B cell (primary cell): Measurements from ENCODE around the gene TSPAN31. TPM values are rescaled to one million over a fixed set of nuclear protein-coding genes. Genes with fewer than 3 reads are reported as not detected.

Source experiments
- ATAC-seq: fragments of 200-7000 bp; cut with Tn5 transposase; one replicate; pipeline ENCODE4 v1.10.0; 2021; ENCODE audit warnings: low read depth, mild to moderate bottlenecking, moderate number of reproducible peaks, moderate library complexity
- CTCF ChIA-PET: fragments of 350-600 bp; sonication (Branson Sonifier 250); formaldehyde crosslinking; loops from one replicate; lab custom pipeline; 2021; ENCODE audit warnings: antibody characterized with exemption, inconsistent platforms; lab: Charles Lee
- POLR2A ChIA-PET: fragments of 350-600 bp; sonication (Branson Sonifier 250); formaldehyde crosslinking; loops from one replicate; lab custom pipeline; 2021; ENCODE audit warnings: antibody characterized with exemption; lab: Charles Lee
- DNase-seq: peaks from one replicate; pipeline ENCODE4 v3.0.0; 2013
- H2AFZ ChIP-seq: 2 replicates; pipeline ENCODE4 v1.6.1; 2012; ENCODE audit warnings: mild to moderate bottlenecking, low read depth, low read length; ENCODE audit not compliant: insufficient read depth, poor library complexity, severe bottlenecking
- H3K27ac ChIP-seq, 2 donors: 1 replicate in 1 of 2; 2 replicates in 1 of 2; pipeline ENCODE4 v1.5.1; 2012 to 2013; ENCODE audit warnings: low read length in 2 of 2, mild to moderate bottlenecking in 2 of 2, moderate library complexity in 1 of 2
- H3K27me3 ChIP-seq, 4 experiments: fragments of 200-600 bp in 1 of 4; sonication (generic) in 1 of 4; replicated peaks in 1 of 4; 1 replicate in 2 of 4; 2 replicates in 2 of 4; pipeline versions ENCODE4 v1.6.1 to v1.7.0; 2013 to 2016; ENCODE audit warnings: low read length in 3 of 4, mild to moderate bottlenecking in 2 of 4, mixed read lengths in 1 of 4, moderate library complexity in 1 of 4; ENCODE audit not compliant: insufficient read depth in 4 of 4, control insufficient read depth in 3 of 4; ENCODE audit errors: control extremely low read depth in 1 of 4
- H3K36me3 ChIP-seq, 2 experiments: replicated peaks in 1 of 2; 1 replicate in 1 of 2; 2 replicates in 1 of 2; pipeline versions ENCODE4 v1.6.1 to v1.7.1; 2013; ENCODE audit warnings: low read length in 1 of 2; ENCODE audit not compliant: insufficient read depth in 2 of 2, control insufficient read depth in 1 of 2; ENCODE audit errors: control extremely low read depth in 1 of 2, extremely low read depth in 1 of 2
- H3K4me1 ChIP-seq, 2 donors: fragments of 200-600 bp in 1 of 2; sonication (generic) in 1 of 2; 1 replicate in 1 of 2; 2 replicates in 1 of 2; pipeline versions ENCODE4 v1.5.1 to v1.6.1; 2013 to 2017; ENCODE audit warnings: low read length in 2 of 2; ENCODE audit not compliant: control insufficient read depth in 2 of 2, insufficient read depth in 2 of 2
- H3K4me2 ChIP-seq: replicated peaks from 2 replicates; pipeline ENCODE3; 2012; ENCODE audit warnings: mild to moderate bottlenecking, low read depth, low read length; ENCODE audit not compliant: poor library complexity, severe bottlenecking
- H3K4me3 ChIP-seq, 5 experiments: fragments of 200-600 bp in 1 of 5; sonication (generic) in 1 of 5; 1 replicate in 3 of 5; 2 replicates in 2 of 5; pipeline versions ENCODE4 v1.5.1 to v1.7.0; 2011 to 2016; ENCODE audit warnings: low read length in 4 of 5, mild to moderate bottlenecking in 4 of 5, low read depth in 2 of 5, control low read depth in 1 of 5, moderate library complexity in 1 of 5; ENCODE audit not compliant: insufficient read depth in 1 of 5; ENCODE audit errors: control extremely low read depth in 1 of 5, extremely low read depth in 1 of 5
- H3K79me2 ChIP-seq: fragments of 200-600 bp; sonication (generic); one replicate; pipeline ENCODE4 v1.6.0; 2016; ENCODE audit warnings: low read length; ENCODE audit not compliant: control insufficient read depth, insufficient read depth
- H3K9ac ChIP-seq: fragments of 200-600 bp; sonication (generic); 2 replicates; pipeline ENCODE4 v1.6.1; 2017; ENCODE audit warnings: mild to moderate bottlenecking, low read length, moderate library complexity
- H3K9me3 ChIP-seq, 3 donors: one replicate each; pipeline versions ENCODE4 v1.6.1 to v1.7.1; 2013; ENCODE audit warnings: low read length in 2 of 3; ENCODE audit not compliant: control insufficient read depth in 2 of 3, insufficient read depth in 1 of 3; ENCODE audit errors: control extremely low read depth in 1 of 3
- H4K20me1 ChIP-seq: 2 replicates; pipeline ENCODE4 v1.6.0; 2012; ENCODE audit warnings: mild to moderate bottlenecking, low read length; ENCODE audit not compliant: insufficient read depth, control insufficient read depth, poor library complexity, severe bottlenecking
- H3K27ac Mint-ChIP-seq: one replicate; pipeline ENCODE4 v1.8.0; 2021; ENCODE audit warnings: mixed read lengths
- H3K27me3 Mint-ChIP-seq: one replicate; pipeline ENCODE4 v1.8.0; 2021; ENCODE audit warnings: mixed read lengths
- H3K4me1 Mint-ChIP-seq: one replicate; pipeline ENCODE4 v1.8.0; 2021; ENCODE audit warnings: mixed read lengths
- H3K4me3 Mint-ChIP-seq: one replicate; pipeline ENCODE4 v1.8.0; 2021; ENCODE audit warnings: mixed read lengths
- H3K9me3 Mint-ChIP-seq: one replicate; pipeline ENCODE4 v1.8.0; 2022; ENCODE audit warnings: mixed read lengths; ENCODE audit not compliant: insufficient read depth
- EZH2 ChIP-seq: IDR thresholded peaks from 2 replicates; pipeline ENCODE4 v1.6.1; 2012; ENCODE audit warnings: borderline replicate concordance, low read depth, mild to moderate bottlenecking, moderate library complexity, low read length; ENCODE audit not compliant: insufficient read depth, poor library complexity, severe bottlenecking
- WGBS: methylation state at CpG from one replicate; pipeline ENCODE4 v1.1.5; 2013; ENCODE audit warnings: missing lambda C conversion rate; ENCODE audit not compliant: insufficient coverage; 5-methylcytosine and 5-hydroxymethylcytosine counted together
- intact Hi-C: fragments of 100-400 bp; cut with micrococcal nuclease; formaldehyde crosslinking; loops from one replicate; pipeline ENCODE4 v1.10.0; 2022
- polyA plus RNA-seq: library from polyadenylated mRNA; depleted of rRNA; stranded (reverse); fragments of >200 nt; gene quantifications from 2 replicates; pipeline ENCODE4 v1.2.3, GENCODE V29; 2012
- total RNA-seq, 2 donors: library from RNA; stranded (reverse); fragments of 120-200 nt in 1 of 2; gene quantifications; 1 replicate in 1 of 2; 2 replicates in 1 of 2; pipeline versions ENCODE4 v1.2.3 to v1.2.4, GENCODE V29; 2013 to 2022
- TF ChIP-seq, protein P1 (sequence below): fragments of 200-600 bp; IDR thresholded peaks from one replicate; pipeline ENCODE4 v1.8.0; 2022; ENCODE audit warnings: antibody characterized with exemption, mild to moderate bottlenecking

Gene TSPAN31
- total and polyA plus RNA-seq, 2 donors (not counting 1 experiment from before 2014, with no cell fraction given) = 24.0 to 29.6 TPM

DNA sequence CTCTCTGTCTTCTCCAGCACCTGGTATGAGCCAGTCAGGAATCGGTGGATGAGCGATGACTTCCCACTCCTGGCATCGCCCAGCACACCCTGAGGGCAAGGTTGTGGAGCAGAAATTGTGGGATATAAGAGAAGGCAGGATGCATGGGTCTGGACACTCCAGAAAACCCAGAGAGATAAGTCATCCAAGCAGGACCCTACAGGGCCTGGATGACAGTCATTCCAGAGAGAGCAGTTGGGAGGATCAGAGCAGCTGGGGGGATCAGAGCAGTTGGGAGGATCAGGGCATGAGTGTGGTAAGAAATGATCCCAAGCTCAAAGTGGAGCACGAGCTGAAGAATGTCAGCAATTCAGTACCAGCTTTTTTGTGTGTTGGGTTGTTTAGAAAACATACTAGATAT, 10.2 kb upstream of the TSPAN31 start:
- Histone ChIP-seq H3K36me3 (peaks cover 0 to 70% of the 10 kb centered on the region in 2 experiments), H3K27ac (no peak overlapping the region), H4K20me1 (peaks cover 42% of the 10 kb centered on the region), H2AFZ (no peak overlapping the region), H3K4me2 (no peak overlapping the region), H3K4me1 (peaks cover 6 to 8% of the 10 kb centered on the region in 2 donors), H3K9ac (no peak overlapping the region), H3K9me3 (no peaks in the 10 kb centered on the region), H3K79me2 (peaks cover 25% of the 10 kb centered on the region), H3K27me3 (no peaks in the 10 kb centered on the region), H3K4me3 (no peak overlapping the region)
- intact Hi-C loops = no loop called here
- H3K4me3 Mint-ChIP-seq = no peak overlapping the region
- POLR2A ChIA-PET = no interaction called here
- H3K9me3 Mint-ChIP-seq = no peaks in the 10 kb centered on the region
- 100% methylated on average over 2 of the region's 4 CpGs for WGBS
- TF ChIP-seq, protein P1, sequence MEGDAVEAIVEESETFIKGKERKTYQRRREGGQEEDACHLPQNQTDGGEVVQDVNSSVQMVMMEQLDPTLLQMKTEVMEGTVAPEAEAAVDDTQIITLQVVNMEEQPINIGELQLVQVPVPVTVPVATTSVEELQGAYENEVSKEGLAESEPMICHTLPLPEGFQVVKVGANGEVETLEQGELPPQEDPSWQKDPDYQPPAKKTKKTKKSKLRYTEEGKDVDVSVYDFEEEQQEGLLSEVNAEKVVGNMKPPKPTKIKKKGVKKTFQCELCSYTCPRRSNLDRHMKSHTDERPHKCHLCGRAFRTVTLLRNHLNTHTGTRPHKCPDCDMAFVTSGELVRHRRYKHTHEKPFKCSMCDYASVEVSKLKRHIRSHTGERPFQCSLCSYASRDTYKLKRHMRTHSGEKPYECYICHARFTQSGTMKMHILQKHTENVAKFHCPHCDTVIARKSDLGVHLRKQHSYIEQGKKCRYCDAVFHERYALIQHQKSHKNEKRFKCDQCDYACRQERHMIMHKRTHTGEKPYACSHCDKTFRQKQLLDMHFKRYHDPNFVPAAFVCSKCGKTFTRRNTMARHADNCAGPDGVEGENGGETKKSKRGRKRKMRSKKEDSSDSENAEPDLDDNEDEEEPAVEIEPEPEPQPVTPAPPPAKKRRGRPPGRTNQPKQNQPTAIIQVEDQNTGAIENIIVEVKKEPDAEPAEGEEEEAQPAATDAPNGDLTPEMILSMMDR = no peak
- no peak for TF ChIP-seq EZH2
- peaks cover 10% of the 10 kb centered on the region for H3K4me1 Mint-ChIP-seq
- no peaks in the 10 kb centered on the region for H3K27me3 Mint-ChIP-seq
- CTCF ChIA-PET = no interaction called here
- H3K27ac Mint-ChIP-seq = no peak overlapping the region
- ATAC-seq (no peak), DNase-seq (no peak)

GRCh38 chr12:57735198-57735855, 9.5 kb upstream of the TSPAN31 start:
- H3K4me1 Mint-ChIP-seq = peaks cover 13% of the 10 kb centered on the region
- intact Hi-C loops = no loop called here
- H3K4me2 ChIP-seq = no peak overlapping the region
- ATAC-seq (no peak), DNase-seq (no peak)
- ChIA-PET CTCF (no interaction called here), POLR2A (no interaction called here)
- H3K36me3 ChIP-seq = peaks cover 0 to 70% of the 10 kb centered on the region in 2 experiments
- H3K27ac Mint-ChIP-seq = no peak overlapping the region
- WGBS = 91% methylated on average over 6 of the region's 8 CpGs
- peaks cover 50% of the 10 kb centered on the region for H4K20me1 ChIP-seq
- H3K9me3 ChIP-seq = no peaks in the 10 kb centered on the region
- H3K27me3 Mint-ChIP-seq = no peaks in the 10 kb centered on the region
- H3K79me2 ChIP-seq = peaks cover 32% of the 10 kb centered on the region
- H3K9me3 Mint-ChIP-seq = no peaks in the 10 kb centered on the region
- H3K4me3 ChIP-seq = no peak overlapping the region
- no peak overlapping the region for H2AFZ ChIP-seq
- no peak overlapping the region for H3K4me3 Mint-ChIP-seq
- peaks cover 12 to 15% of the 10 kb centered on the region in 2 donors for H3K4me1 ChIP-seq
- H3K27ac ChIP-seq = no peak overlapping the region
- no peak overlapping the region for H3K9ac ChIP-seq
- H3K27me3 ChIP-seq = no peaks in the 10 kb centered on the region
- no peak for TF ChIP-seq EZH2
- TF ChIP-seq, protein P1 = no peak
